PFSK-1 (cell line): ENCODE measurements around the gene DCLK2.

ENCODE experiments used
- FOXP2 ChIP-seq: optimal IDR thresholded peaks from 2 replicates; pipeline ENCODE3; 2011; ENCODE audit warnings: borderline replicate concordance, control low read depth, inconsistent platforms; ENCODE audit not compliant: insufficient read depth; ENCODE audit errors: extremely low read length, extremely low read depth
- POLR2AphosphoS5 ChIP-seq: IDR thresholded peaks from 2 replicates; pipeline ENCODE4 v1.6.1; 2012; ENCODE audit warnings: low read depth, mild to moderate bottlenecking, control low read depth, low read length, moderate library complexity
- SIN3A ChIP-seq: IDR thresholded peaks from 2 replicates; pipeline ENCODE4 v1.6.1; 2012; ENCODE audit warnings: mild to moderate bottlenecking, low read length, moderate library complexity, borderline replicate concordance; ENCODE audit not compliant: insufficient read depth
- TAF1 ChIP-seq: IDR thresholded peaks from 2 replicates; pipeline ENCODE4 v1.6.1; 2012; ENCODE audit warnings: low read length, control low read depth, borderline replicate concordance; ENCODE audit not compliant: insufficient read depth
- TF ChIP-seq, protein P1 (sequence below), 2 experiments: IDR thresholded peaks; 2 replicates each; pipeline versions ENCODE4 v1.6.1 to v1.8.0; 2011 to 2012; ENCODE audit warnings: low read depth in 2 of 2, low read length in 2 of 2, control low read depth in 1 of 2, inconsistent platforms in 1 of 2, mild to moderate bottlenecking in 1 of 2, moderate library complexity in 1 of 2; ENCODE audit not compliant: insufficient read depth in 1 of 2

DCLK2 gene

GRCh38 chr4:150038335-150039076 lies 39.7 kb upstream of the DCLK2 start:
- TF ChIP-seq, protein P1, sequence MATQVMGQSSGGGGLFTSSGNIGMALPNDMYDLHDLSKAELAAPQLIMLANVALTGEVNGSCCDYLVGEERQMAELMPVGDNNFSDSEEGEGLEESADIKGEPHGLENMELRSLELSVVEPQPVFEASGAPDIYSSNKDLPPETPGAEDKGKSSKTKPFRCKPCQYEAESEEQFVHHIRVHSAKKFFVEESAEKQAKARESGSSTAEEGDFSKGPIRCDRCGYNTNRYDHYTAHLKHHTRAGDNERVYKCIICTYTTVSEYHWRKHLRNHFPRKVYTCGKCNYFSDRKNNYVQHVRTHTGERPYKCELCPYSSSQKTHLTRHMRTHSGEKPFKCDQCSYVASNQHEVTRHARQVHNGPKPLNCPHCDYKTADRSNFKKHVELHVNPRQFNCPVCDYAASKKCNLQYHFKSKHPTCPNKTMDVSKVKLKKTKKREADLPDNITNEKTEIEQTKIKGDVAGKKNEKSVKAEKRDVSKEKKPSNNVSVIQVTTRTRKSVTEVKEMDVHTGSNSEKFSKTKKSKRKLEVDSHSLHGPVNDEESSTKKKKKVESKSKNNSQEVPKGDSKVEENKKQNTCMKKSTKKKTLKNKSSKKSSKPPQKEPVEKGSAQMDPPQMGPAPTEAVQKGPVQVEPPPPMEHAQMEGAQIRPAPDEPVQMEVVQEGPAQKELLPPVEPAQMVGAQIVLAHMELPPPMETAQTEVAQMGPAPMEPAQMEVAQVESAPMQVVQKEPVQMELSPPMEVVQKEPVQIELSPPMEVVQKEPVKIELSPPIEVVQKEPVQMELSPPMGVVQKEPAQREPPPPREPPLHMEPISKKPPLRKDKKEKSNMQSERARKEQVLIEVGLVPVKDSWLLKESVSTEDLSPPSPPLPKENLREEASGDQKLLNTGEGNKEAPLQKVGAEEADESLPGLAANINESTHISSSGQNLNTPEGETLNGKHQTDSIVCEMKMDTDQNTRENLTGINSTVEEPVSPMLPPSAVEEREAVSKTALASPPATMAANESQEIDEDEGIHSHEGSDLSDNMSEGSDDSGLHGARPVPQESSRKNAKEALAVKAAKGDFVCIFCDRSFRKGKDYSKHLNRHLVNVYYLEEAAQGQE (IDR thresholded peaks at IDR 0.05; ENCODE audit: insufficient read depth in 1 of 2, low read depth in 2 of 2, low read length in 2 of 2), result no peak
- TF ChIP-seq FOXP2 (no peak), SIN3A (no peak), TAF1 (no peak), POLR2AphosphoS5 (no peak)

DNA sequence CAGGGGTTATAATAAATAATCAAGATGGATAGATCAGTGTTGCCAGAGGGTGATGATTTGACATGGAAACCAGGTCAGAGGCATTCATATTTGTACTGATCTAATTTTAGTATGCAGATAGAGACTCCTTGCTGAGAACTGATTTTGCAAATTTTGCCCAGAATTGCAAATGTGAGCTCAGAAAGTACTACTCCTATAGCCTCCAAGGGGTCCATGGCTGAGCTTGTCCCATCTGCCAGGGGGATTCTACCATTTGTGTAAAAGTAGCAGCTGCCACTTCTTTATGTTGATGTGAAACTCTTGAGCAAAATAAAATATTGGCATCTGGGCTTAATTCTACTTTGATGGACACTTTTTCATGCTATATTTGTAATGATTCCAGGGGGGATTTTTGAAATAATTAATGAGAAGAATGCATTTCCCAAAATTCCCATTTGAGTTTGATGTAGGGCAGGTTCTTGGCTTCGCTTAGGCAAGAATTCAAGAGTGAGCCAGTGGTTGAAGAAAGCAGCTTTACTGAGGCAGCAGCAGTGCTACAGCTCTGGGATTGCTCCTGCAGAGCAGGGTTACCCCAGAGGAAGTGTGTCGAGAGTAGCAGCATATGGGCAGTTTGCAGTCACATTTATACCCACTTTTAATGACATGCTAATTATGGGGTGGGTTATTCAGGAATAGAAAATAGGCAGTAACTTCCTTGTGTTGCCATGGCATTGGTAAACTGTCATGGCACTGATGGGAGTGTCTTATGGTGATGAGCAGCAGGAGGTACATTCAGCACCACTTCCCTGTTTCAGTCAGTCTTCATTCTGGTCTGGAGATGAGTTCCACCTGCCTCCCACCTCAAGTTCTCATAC lies 38.7 kb upstream of the DCLK2 start:
- TF ChIP-seq SIN3A (no peak), POLR2AphosphoS5 (no peak), TAF1 (no peak), FOXP2 (no peak)
- TF ChIP-seq, protein P1 (IDR thresholded peaks at IDR 0.05; ENCODE audit: insufficient read depth in 1 of 2, low read depth in 2 of 2, low read length in 2 of 2), result no peak

DNA sequence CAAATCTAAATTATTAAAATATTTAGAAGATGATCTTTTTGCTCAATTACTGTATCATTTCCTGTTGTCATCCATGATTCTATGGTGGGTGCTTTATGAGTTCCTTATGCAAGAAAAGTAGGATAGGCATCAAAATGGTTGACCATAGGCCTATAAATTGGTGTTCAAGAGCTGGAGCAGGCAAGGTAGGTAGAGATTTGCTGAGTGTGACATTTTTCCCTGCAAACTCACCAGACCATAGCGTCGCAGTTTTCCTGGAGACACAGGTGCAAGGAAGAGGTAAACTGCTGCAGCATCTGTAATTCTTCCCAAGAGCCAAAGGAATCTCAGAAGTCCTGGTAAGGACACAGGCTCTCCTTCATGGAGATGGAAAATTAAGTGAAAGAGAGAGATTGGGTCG lies 33.7 kb upstream of the DCLK2 start:
- TF ChIP-seq FOXP2, result no peak
- no peak for TF ChIP-seq POLR2AphosphoS5
- no peak for TF ChIP-seq TAF1
- TF ChIP-seq, protein P1 (IDR thresholded peaks at IDR 0.05; ENCODE audit: insufficient read depth in 1 of 2, low read depth in 2 of 2, low read length in 2 of 2), result no peak
- TF ChIP-seq SIN3A, result no peak

- no peak for TF ChIP-seq FOXP2
- TF ChIP-seq TAF1, result no peak
- TF ChIP-seq SIN3A, result no peak
- no peak for TF ChIP-seq POLR2AphosphoS5
- TF ChIP-seq, protein P1 (IDR thresholded peaks at IDR 0.05; ENCODE audit: insufficient read depth in 1 of 2, low read depth in 2 of 2, low read length in 2 of 2), result no peak
These were observed 32.8 kb upstream of the DCLK2 start for GRCh38 chr4:150045410-150045809.
